Activated CD8-positive, alpha-beta T cell treated with anti-CD3 and anti-CD28 coated beads, Interleukin-2, amount 10 ng/mL, durations not matched to agents 7 days and 5 days (primary cell): ENCODE data around the gene POLE. TPM values are rescaled to one million over a fixed set of nuclear protein-coding genes. Genes with fewer than 3 reads are reported as not detected.

Experiments
- ATAC-seq: fragments of 150-1000 bp; cut with Tn5 transposase; one replicate; pipeline ENCODE4 v1.10.0; 2021; ENCODE audit warnings: moderate library complexity
- CTCF ChIA-PET: fragments of 350-600 bp; sonication (Branson Sonifier 250); formaldehyde crosslinking; loops from one replicate; lab custom pipeline; 2021; ENCODE audit warnings: antibody characterized with exemption; lab: Charles Lee
- POLR2A ChIA-PET: fragments of 350-600 bp; sonication (Branson Sonifier 250); formaldehyde crosslinking; loops from one replicate; lab custom pipeline; 2021; ENCODE audit warnings: antibody characterized with exemption; lab: Charles Lee
- DNase-seq: peaks from one replicate; pipeline ENCODE4 v3.0.0-alpha.2; 2020
- H3K27ac Mint-ChIP-seq: one replicate; pipeline ENCODE4 v1.8.0; 2021; ENCODE audit warnings: mild to moderate bottlenecking, mixed read lengths
- H3K27me3 Mint-ChIP-seq: one replicate; pipeline ENCODE4 v1.8.0; 2021; ENCODE audit warnings: low read depth, mixed read lengths
- H3K36me3 Mint-ChIP-seq: one replicate; pipeline ENCODE4 v1.8.0; 2021; ENCODE audit warnings: low read depth, mixed read lengths
- H3K4me1 Mint-ChIP-seq: one replicate; pipeline ENCODE4 v1.8.0; 2021; ENCODE audit warnings: low read depth, mixed read lengths
- H3K4me3 Mint-ChIP-seq: one replicate; pipeline ENCODE4 v1.8.0; 2021; ENCODE audit warnings: mild to moderate bottlenecking, mixed read lengths
- H3K9me3 Mint-ChIP-seq: one replicate; pipeline ENCODE4 v1.8.0; 2022; ENCODE audit warnings: mixed read lengths; ENCODE audit not compliant: insufficient read depth
- total RNA-seq, 2 experiments: library from RNA; stranded (reverse); gene quantifications; one replicate each; pipeline ENCODE4 v1.2.3, GENCODE V29; 2021

Gene POLE
- total RNA-seq, 2 experiments from 2014 or later: 200 to 202 TPM

- H3K36me3 Mint-ChIP-seq: peaks cover 78% of the 10 kb centered on the region
- ATAC-seq (no peak), DNase-seq (no peak)
- H3K9me3 Mint-ChIP-seq: no peaks in the 10 kb centered on the region
- no peak overlapping the region for H3K27ac Mint-ChIP-seq
- no peak overlapping the region for H3K4me3 Mint-ChIP-seq
- no peaks in the 10 kb centered on the region for H3K27me3 Mint-ChIP-seq
- ChIA-PET CTCF (no interaction called here), POLR2A (no interaction called here)
- H3K4me1 Mint-ChIP-seq: peaks cover 2% of the 10 kb centered on the region
Observed at GRCh38 chr12:132727091-132727794, 40.1 kb upstream of the POLE start.

- DNase-seq (no peak), ATAC-seq (no peak)
- POLR2A ChIA-PET: interaction anchor here (0.5 kb wide), 1 partner anchor 28 kb away, joined by 4 read pairs; no protein-coding TSS in a partner anchor
- H3K27ac Mint-ChIP-seq: peak overlapping the region; percentile 28
- CTCF ChIA-PET: no interaction called here
- peaks cover 2% of the 10 kb centered on the region for H3K4me1 Mint-ChIP-seq
- no peaks in the 10 kb centered on the region for H3K27me3 Mint-ChIP-seq
- no peaks in the 10 kb centered on the region for H3K9me3 Mint-ChIP-seq
- peaks cover 77% of the 10 kb centered on the region for H3K36me3 Mint-ChIP-seq
- H3K4me3 Mint-ChIP-seq: no peak overlapping the region
Observed at GRCh38 chr12:132726386-132726785, 39.2 kb upstream of the POLE start.

- ChIA-PET CTCF (no interaction called here), POLR2A (no interaction called here)
- Mint-ChIP-seq H3K4me3 (no peak overlapping the region), H3K36me3 (peaks cover 74% of the 10 kb centered on the region), H3K4me1 (peaks cover 2% of the 10 kb centered on the region), H3K27me3 (no peaks in the 10 kb centered on the region), H3K27ac (peak overlapping the region; percentile 8), H3K9me3 (no peaks in the 10 kb centered on the region)
- DNase-seq (no peak), ATAC-seq (no peak)
Observed at GRCh38 chr12:132724506-132725241, 37.5 kb upstream of the POLE start.

GRCh38 chr12:132723764-132724140 is 36.6 kb upstream of the POLE start:
- CTCF ChIA-PET: no interaction called here
- no peak overlapping the region for H3K4me3 Mint-ChIP-seq
- H3K27me3 Mint-ChIP-seq: no peaks in the 10 kb centered on the region
- H3K4me1 Mint-ChIP-seq: peaks cover 2% of the 10 kb centered on the region
- no peaks in the 10 kb centered on the region for H3K9me3 Mint-ChIP-seq
- POLR2A ChIA-PET: no interaction called here
- H3K36me3 Mint-ChIP-seq: peaks cover 77% of the 10 kb centered on the region
- H3K27ac Mint-ChIP-seq: no peak overlapping the region
- DNase-seq (no peak), ATAC-seq (no peak)

- Mint-ChIP-seq H3K36me3 (peaks cover 75% of the 10 kb centered on the region), H3K27ac (no peak overlapping the region), H3K9me3 (no peaks in the 10 kb centered on the region), H3K4me3 (no peak overlapping the region), H3K27me3 (no peaks in the 10 kb centered on the region), H3K4me1 (no peaks in the 10 kb centered on the region)
- DNase-seq: no peak
- ChIA-PET CTCF (no interaction called here), POLR2A (no interaction called here)
- no peak for ATAC-seq
Observed at GRCh38 chr12:132723015-132723763, 36.0 kb upstream of the POLE start.

GRCh38 chr12:132720606-132721345 is 33.6 kb upstream of the POLE start:
- Mint-ChIP-seq H3K36me3 (peaks cover 63% of the 10 kb centered on the region), H3K27me3 (no peaks in the 10 kb centered on the region), H3K9me3 (no peaks in the 10 kb centered on the region), H3K4me1 (no peaks in the 10 kb centered on the region), H3K4me3 (no peak overlapping the region), H3K27ac (no peak overlapping the region)
- CTCF ChIA-PET: interaction anchor here (1.5 kb wide), 1 partner anchor 16 kb away, joined by 3 read pairs; no protein-coding TSS in a partner anchor
- DNase-seq (no peak), ATAC-seq (no peak)
- POLR2A ChIA-PET: no interaction called here

GRCh38 chr12:132719954-132720324 is 32.8 kb upstream of the POLE start:
- H3K4me1 Mint-ChIP-seq: no peaks in the 10 kb centered on the region
- no peaks in the 10 kb centered on the region for H3K9me3 Mint-ChIP-seq
- POLR2A ChIA-PET: no interaction called here
- no peak overlapping the region for H3K27ac Mint-ChIP-seq
- H3K27me3 Mint-ChIP-seq: no peaks in the 10 kb centered on the region
- no peak for DNase-seq
- ATAC-seq: no peak
- H3K4me3 Mint-ChIP-seq: no peak overlapping the region
- H3K36me3 Mint-ChIP-seq: peaks cover 60% of the 10 kb centered on the region
- CTCF ChIA-PET: no interaction called here

GRCh38 chr12:132719141-132719953 is 32.2 kb upstream of the POLE start:
- ATAC-seq (no peak), DNase-seq (no peak)
- H3K9me3 Mint-ChIP-seq: no peaks in the 10 kb centered on the region
- peaks cover 2% of the 10 kb centered on the region for H3K4me1 Mint-ChIP-seq
- H3K27me3 Mint-ChIP-seq: no peaks in the 10 kb centered on the region
- H3K36me3 Mint-ChIP-seq: peaks cover 63% of the 10 kb centered on the region
- ChIA-PET POLR2A (no interaction called here), CTCF (no interaction called here)
- no peak overlapping the region for H3K27ac Mint-ChIP-seq
- H3K4me3 Mint-ChIP-seq: no peak overlapping the region

GRCh38 chr12:132718644-132719043 is 31.5 kb upstream of the POLE start:
- Mint-ChIP-seq H3K4me3 (no peak overlapping the region), H3K4me1 (peaks cover 5% of the 10 kb centered on the region), H3K27me3 (no peaks in the 10 kb centered on the region), H3K27ac (no peak overlapping the region), H3K36me3 (peaks cover 60% of the 10 kb centered on the region), H3K9me3 (no peaks in the 10 kb centered on the region)
- no peak for ATAC-seq
- ChIA-PET CTCF (no interaction called here), POLR2A (interaction anchor here (1.0 kb wide), 1 partner anchor 24 kb away, joined by 3 read pairs; no protein-coding TSS in a partner anchor)
- DNase-seq: no peak

- Mint-ChIP-seq H3K9me3 (no peaks in the 10 kb centered on the region), H3K27me3 (no peaks in the 10 kb centered on the region), H3K27ac (no peak overlapping the region), H3K36me3 (peaks cover 59% of the 10 kb centered on the region), H3K4me1 (peaks cover 12% of the 10 kb centered on the region), H3K4me3 (no peak overlapping the region)
- ChIA-PET CTCF (no interaction called here), POLR2A (interaction anchor here (0.5 to 1.0 kb wide), 2 partner anchors 24 to 25 kb away, joined by 3 read pairs; no protein-coding TSS in a partner anchor)
- ATAC-seq: no peak
- no peak for DNase-seq
Observed at GRCh38 chr12:132717531-132718387, 30.6 kb upstream of the POLE start.
